H1 (cell line): ENCODE measurements around the gene CNTN6. TPM values are rescaled to one million over a fixed set of nuclear protein-coding genes. Genes with fewer than 3 reads are reported as not detected.

Experiments
- CHD7 ChIP-seq: fragments of 300-600 bp; sonication (generic); IDR thresholded peaks from 2 replicates; pipeline ENCODE4 v1.7.1; 2012; ENCODE audit warnings: low read length, moderate library complexity, mild to moderate bottlenecking, inconsistent platforms; ENCODE audit not compliant: insufficient replicate concordance
- KDM1A ChIP-seq: fragments of 200-600, 300-600 bp; sonication (generic); IDR thresholded peaks from 2 replicates; pipeline ENCODE4 v1.7.1; 2016; ENCODE audit warnings: mild to moderate bottlenecking, low read length, borderline replicate concordance
- polyA plus RNA-seq, 7 experiments: library from polyadenylated mRNA; depleted of rRNA in 3 of 7; stranded (reverse) in 5 of 7; unstranded in 2 of 7; fragments of >200 nt in 5 of 7; fragments of 200-250 nt in 2 of 7; gene quantifications; 1 replicate in 5 of 7; 2 replicates in 1 of 7; 4 replicates in 1 of 7; pipeline versions ENCODE4 v1.2.1 to v1.2.3, GENCODE V29; 2011 to 2013; ENCODE audit warnings: missing spikeins in 2 of 7, mixed read lengths in 2 of 7
- total RNA-seq: library from RNA; stranded (reverse); fragmentation: NEBNext Ultra II Directional; extraction: Animal tissue kit (Norgen Biotek cat#: 25700); gene quantifications from 2 replicates; pipeline ENCODE4 v1.2.1, GENCODE V29; 2021

The CNTN6 gene
- total and polyA plus RNA-seq, 2 of the 8 experiments (the other 6 are each of a cell fraction or from before 2014, with no cell fraction given): not detected

DNA sequence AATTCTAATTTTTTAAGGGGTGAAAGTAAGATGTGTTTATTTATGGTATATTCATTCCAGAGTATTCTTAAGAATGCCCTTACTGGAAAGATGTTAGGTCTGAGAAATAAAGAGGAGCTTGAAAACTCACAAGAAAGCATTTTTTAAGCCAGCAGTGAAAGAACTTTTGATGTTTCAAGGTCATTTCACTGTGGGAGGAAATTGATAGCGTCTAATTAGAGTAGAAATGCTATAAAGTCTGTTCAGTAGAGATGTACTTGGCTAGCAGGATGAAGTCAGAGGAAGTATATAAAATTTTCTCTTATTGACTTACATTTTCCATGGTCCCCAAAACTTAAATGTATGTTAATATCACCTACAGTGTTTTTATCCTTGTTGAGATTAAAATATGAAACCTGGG is 354.6 kb downstream of the CNTN6 start (continued):
- no peak for TF ChIP-seq CHD7
- TF ChIP-seq KDM1A: no peak
- TF ChIP-seq, all 59 proteins: peak for 0
